ENCODE measurements around the gene CCDC28B. TPM values are rescaled to one million over a fixed set of nuclear protein-coding genes. Genes with fewer than 3 reads are reported as not detected.

The CCDC28B gene
- total and polyA plus RNA-seq, 3 donors from 2014 or later = 55.3 to 105 (median 67.5) TPM

DNA sequence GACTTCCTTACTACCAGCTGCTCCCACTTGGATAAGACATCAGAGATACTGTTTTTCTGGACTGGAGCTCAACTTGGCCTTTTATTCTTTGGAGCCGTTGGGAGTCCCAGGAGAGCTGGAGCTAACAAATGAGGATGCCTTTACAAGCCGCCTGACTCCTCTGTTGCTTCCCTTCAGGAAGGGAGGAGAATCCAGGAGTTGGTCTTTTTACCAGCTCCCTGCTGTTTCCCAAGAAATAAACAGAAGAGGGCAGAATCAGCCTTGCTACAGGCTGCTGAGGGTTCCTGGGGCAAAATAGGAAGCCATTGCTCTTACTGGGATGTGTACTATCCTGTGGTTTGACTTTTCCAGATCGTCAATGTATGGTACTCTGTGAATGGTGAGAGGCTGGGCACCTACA lies 23.3 kb downstream of the CCDC28B start:
- Histone ChIP-seq H3K4me1 (peaks cover 29% of the 10 kb centered on the region), H3K27me3 (no peaks in the 10 kb centered on the region), H3K36me3 (ENCODE audit: low read depth, missing control alignments) (no peaks in the 10 kb centered on the region), H3K9me3 (no peaks in the 10 kb centered on the region), H3K27ac (no peak overlapping the region), H3K4me3 (no peak overlapping the region)
- intact Hi-C loops (cut with DNase I; ENCODE audit: low total_unique reads) = no loop called here
- DNase-seq = no peak
- TF ChIP-seq POLR2A (IDR thresholded peaks at IDR 0.05) = no peak
- TF ChIP-seq, protein P1, sequence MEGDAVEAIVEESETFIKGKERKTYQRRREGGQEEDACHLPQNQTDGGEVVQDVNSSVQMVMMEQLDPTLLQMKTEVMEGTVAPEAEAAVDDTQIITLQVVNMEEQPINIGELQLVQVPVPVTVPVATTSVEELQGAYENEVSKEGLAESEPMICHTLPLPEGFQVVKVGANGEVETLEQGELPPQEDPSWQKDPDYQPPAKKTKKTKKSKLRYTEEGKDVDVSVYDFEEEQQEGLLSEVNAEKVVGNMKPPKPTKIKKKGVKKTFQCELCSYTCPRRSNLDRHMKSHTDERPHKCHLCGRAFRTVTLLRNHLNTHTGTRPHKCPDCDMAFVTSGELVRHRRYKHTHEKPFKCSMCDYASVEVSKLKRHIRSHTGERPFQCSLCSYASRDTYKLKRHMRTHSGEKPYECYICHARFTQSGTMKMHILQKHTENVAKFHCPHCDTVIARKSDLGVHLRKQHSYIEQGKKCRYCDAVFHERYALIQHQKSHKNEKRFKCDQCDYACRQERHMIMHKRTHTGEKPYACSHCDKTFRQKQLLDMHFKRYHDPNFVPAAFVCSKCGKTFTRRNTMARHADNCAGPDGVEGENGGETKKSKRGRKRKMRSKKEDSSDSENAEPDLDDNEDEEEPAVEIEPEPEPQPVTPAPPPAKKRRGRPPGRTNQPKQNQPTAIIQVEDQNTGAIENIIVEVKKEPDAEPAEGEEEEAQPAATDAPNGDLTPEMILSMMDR (IDR thresholded peaks at IDR 0.05) = no peak
- 51 to 68% methylated on average over 3 of the region's 3 CpGs for WGBS, 2 donors

DNA sequence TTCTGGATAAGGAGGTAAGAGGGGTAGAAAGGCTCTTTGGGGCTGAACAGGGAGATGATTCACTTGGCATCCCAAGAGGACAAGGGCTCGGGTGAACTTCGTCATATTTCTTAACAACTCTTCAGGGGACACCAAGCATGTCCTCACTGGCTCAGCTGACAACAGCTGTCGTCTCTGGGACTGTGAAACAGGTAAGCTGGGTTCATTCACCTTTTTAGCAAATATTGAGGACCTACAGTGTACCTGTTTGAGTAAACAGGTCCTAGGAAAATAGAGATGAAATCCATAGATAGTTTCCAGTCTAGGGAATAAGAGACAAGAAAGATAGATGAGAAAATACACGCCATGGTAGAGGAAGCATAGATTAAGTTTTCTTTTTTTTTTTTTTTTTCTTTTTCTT lies 23.9 kb downstream of the CCDC28B start:
- H3K27ac ChIP-seq = no peak overlapping the region
- H3K27me3 ChIP-seq = no peaks in the 10 kb centered on the region
- H3K4me3 ChIP-seq = no peak overlapping the region
- TF ChIP-seq POLR2A (IDR thresholded peaks at IDR 0.05) = no peak
- TF ChIP-seq, protein P1 (IDR thresholded peaks at IDR 0.05) = no peak
- peaks cover 25% of the 10 kb centered on the region for H3K4me1 ChIP-seq
- 89 to 92% methylated on average over 4 of the region's 4 CpGs for WGBS, 2 donors
- intact Hi-C loops (cut with DNase I; ENCODE audit: low total_unique reads) = no loop called here
- H3K36me3 ChIP-seq (ENCODE audit: low read depth, missing control alignments) = no peaks in the 10 kb centered on the region
- no peak for DNase-seq
- H3K9me3 ChIP-seq = no peaks in the 10 kb centered on the region

DNA sequence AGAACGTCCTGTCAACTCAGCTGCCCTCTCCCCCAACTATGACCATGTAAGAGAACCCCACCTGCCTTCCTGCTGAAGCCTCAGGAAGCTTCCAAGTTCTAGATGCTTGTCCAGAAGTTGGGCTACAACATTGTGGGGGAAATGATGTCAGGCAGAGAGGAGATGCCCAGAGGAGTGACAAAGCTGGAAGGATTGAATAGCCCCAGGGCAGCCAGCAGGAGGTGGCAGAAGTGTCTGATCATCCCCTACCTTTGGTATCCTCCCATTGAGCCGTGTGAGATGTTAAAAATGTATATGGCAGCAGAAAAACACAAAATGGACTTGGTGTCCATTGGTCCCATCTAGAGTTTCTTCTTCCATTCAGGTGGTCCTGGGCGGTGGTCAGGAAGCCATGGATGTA lies 28.4 kb downstream of the CCDC28B start:
- no peaks in the 10 kb centered on the region for H3K27me3 ChIP-seq
- DNase-seq = no peak
- H3K4me1 ChIP-seq = peaks cover 2% of the 10 kb centered on the region
- 71 to 83% methylated on average over 3 of the region's 3 CpGs for whole genome bisulfite sequencing, 2 donors
- no peaks in the 10 kb centered on the region for H3K36me3 ChIP-seq (ENCODE audit: low read depth, missing control alignments)
- H3K4me3 ChIP-seq = no peak overlapping the region
- H3K27ac ChIP-seq = no peak overlapping the region
- TF ChIP-seq, protein P1 (IDR thresholded peaks at IDR 0.05) = no peak
- TF ChIP-seq POLR2A (IDR thresholded peaks at IDR 0.05) = no peak
- no peaks in the 10 kb centered on the region for H3K9me3 ChIP-seq
- intact Hi-C loops (cut with DNase I; ENCODE audit: low total_unique reads) = no loop called here

DNA sequence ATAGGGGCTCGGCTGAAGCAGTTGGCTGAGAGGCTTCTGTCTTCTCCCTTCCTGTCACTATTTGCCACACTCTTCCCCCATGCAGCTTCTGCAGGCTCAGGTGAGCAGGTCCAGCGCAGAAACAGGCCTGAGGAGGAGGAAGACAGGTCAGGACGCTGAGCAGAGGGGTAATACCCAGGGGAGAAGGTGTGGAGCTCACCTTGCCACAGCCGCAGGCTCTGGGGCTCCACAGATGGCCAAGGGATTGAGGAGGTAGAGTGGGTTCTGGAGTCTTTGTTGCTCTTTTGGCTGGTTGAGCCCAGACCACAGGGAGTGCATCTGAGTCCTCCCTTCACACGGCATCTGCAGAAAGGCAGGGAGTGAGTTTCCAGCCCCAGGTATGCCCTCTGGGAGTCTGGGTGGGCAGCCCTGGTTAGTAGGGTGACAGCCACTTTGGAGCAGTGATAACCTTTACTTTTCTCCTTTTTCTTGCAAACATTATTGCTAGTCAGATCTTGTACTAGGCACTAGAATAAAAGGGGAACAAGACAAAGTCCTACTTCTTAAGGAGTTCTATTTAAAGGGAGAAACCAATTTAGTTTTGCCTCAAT lies 31.5 kb downstream of the CCDC28B start:
- Histone ChIP-seq H3K4me1 (peaks cover 28% of the 10 kb centered on the region), H3K36me3 (ENCODE audit: low read depth, missing control alignments) (no peaks in the 10 kb centered on the region), H3K9me3 (no peaks in the 10 kb centered on the region), H3K4me3 (no peak overlapping the region), H3K27ac (no peak overlapping the region), H3K27me3 (no peaks in the 10 kb centered on the region)
- intact Hi-C loops (cut with DNase I; ENCODE audit: low total_unique reads) = no loop called here
- DNase-seq = no peak
- 75 to 83% methylated on average over 5 of the region's 5 CpGs for WGBS, 2 donors
- TF ChIP-seq, protein P1 (IDR thresholded peaks at IDR 0.05) = no peak
- TF ChIP-seq POLR2A (IDR thresholded peaks at IDR 0.05) = no peak

All from testis (tissue), 3 donors.